Epithelial cell of esophagus (primary cell): Measurements from ENCODE around the gene SMAD7.

Source experiments
- DNase-seq: peaks from one replicate; pipeline ENCODE4 v3.0.0; 2010; ENCODE audit warnings: low read depth
- H3K4me3 ChIP-seq: 2 replicates; pipeline ENCODE4 v1.5.1; 2011; ENCODE audit warnings: mild to moderate bottlenecking, low read length, control low read depth
- TF ChIP-seq, protein P1 (sequence below): IDR thresholded peaks from 2 replicates; pipeline ENCODE4 v1.5.1; 2011; ENCODE audit warnings: low read depth, mild to moderate bottlenecking, low read length, control low read depth, inconsistent platforms; ENCODE audit not compliant: insufficient read depth; ENCODE audit errors: missing control alignments

The SMAD7 gene

DNA sequence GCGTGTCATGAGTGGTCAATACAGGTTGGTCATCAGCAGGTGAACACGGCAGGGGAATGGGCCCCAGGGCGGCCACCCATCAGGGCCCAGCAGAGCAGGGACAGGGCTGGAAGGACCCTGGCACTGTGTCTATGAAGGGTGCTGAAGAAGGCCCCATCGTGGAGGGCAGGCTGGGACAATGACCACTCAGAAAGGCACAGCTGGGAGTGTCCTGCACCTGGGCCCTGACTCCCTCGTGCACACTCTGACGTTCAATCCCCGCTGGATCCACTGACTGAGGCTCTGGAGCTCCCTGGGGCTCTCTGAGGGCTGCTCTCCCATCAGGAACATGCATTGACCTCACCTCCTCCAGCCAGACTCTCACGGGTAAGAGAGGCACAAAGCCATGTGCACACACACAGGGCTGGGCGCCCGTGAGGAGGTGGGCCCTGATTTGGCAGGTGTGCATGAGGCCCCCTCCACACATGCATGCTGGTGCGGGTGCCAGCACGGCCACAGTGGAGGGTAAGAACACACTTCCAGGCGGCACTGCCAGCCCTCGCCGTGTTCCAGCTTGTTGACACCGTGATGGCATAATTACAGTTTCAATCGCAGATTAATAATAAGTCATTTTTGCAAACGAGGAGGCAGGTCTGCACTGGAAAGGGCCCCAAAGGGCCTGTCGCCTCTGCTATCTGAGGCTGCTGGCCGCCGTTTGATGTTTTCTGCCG lies 58.5 kb downstream of the SMAD7 start:
- TF ChIP-seq, protein P1, sequence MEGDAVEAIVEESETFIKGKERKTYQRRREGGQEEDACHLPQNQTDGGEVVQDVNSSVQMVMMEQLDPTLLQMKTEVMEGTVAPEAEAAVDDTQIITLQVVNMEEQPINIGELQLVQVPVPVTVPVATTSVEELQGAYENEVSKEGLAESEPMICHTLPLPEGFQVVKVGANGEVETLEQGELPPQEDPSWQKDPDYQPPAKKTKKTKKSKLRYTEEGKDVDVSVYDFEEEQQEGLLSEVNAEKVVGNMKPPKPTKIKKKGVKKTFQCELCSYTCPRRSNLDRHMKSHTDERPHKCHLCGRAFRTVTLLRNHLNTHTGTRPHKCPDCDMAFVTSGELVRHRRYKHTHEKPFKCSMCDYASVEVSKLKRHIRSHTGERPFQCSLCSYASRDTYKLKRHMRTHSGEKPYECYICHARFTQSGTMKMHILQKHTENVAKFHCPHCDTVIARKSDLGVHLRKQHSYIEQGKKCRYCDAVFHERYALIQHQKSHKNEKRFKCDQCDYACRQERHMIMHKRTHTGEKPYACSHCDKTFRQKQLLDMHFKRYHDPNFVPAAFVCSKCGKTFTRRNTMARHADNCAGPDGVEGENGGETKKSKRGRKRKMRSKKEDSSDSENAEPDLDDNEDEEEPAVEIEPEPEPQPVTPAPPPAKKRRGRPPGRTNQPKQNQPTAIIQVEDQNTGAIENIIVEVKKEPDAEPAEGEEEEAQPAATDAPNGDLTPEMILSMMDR = no peak
- H3K4me3 ChIP-seq = no peak overlapping the region
- peak; percentile 65 for DNase-seq

DNA sequence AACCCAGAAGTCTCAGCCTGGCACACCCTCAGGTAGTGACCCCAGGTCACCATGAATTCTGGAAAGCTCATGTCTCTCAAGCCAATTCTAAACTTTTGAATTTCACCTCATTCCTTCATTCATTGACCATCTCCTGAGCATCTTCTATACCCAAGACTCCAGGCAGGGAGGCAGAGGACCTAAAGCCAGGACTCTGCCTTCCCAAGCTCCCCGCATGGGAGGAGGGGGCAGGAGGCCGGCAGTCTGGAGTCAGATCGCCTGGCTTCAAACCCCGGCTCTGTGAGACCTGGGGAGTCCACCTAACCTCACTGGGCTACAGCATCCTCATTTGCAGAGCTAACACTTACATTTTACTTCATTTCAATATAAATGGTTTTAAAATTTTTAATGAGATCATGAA lies 59.0 kb downstream of the SMAD7 start:
- no peak for DNase-seq
- H3K4me3 ChIP-seq = no peak overlapping the region
- TF ChIP-seq, protein P1 = no peak

DNA sequence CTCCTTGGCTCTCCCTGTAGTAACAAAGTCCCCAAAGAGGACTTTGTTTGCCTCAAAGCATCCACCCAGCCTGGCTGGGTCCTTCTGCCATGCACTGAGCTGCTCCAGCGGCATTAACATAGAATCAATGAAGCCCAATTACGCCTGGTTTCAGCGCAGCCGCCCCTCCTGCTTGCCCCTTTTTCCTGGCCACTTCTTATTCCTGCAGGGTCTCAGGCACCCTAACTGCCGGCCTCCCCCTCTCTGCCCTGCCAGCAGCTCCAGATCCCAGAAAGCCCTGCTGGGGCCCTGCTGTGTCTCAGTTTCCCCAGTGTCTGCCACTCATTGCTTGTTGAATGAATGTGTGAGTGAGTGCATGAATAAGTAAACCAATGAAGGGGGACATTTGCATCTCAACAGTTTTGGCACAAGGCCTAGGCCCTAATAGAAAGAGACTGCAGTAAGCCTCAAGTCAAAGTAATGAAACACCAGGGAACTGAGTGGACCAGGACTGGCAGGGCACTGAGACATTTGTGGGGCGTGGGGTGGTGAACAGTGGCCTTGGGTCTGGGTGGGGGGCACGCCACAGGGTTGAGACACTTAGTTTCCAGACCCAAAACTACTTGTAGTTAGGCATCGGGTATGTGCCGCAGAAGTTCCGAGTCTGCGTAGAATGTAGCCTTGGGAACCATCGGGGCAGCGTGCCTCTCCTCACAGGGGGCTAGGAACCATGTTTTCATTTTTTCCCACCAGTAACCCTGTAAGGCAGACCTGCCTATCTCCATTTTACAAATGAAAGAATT lies 60.6 kb downstream of the SMAD7 start:
- DNase-seq = no peak
- TF ChIP-seq, protein P1 = no peak
- H3K4me3 ChIP-seq = no peak overlapping the region

DNA sequence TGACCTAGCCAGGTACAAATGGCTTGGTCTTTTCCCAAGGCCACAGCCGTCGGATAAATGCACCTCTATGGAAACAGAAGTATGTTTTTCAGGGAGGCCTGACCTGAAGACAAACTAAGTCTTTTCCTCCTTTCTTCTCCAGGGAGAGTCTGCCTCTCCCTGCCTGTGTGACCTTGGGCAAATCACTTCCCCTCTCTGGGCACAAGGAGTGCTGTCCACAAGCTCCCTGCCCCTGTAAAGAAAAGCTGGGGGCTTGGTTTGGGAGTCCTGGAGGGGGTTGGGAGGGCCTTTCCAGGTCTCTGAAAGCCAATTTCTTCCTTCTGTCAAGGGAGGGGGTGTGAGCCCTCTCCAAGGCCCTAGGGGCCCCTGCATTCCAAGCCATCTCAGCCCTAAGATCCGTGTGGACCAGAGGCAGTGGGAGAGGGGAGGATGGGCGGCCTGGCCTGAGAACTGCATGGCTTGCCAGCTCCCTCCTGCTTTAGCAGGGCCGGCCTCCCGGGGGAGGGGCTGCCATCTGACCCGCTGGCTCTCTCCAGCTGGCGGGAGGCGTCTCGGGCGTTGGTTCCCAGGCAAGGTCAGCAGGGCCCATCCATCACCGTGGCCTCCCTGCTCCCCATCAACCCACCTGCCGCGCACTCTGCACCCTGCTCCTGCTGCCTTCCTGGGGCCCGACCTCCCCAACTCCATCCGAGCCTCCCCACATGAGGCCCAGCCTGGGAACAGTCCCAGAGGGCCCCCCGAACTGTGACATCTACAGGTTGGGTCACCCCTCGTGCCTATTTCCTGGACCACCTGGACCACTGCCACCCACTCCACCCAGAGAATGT lies 61.4 kb downstream of the SMAD7 start:
- no peak for DNase-seq
- H3K4me3 ChIP-seq = no peak overlapping the region
- TF ChIP-seq, protein P1 = no peak

DNA sequence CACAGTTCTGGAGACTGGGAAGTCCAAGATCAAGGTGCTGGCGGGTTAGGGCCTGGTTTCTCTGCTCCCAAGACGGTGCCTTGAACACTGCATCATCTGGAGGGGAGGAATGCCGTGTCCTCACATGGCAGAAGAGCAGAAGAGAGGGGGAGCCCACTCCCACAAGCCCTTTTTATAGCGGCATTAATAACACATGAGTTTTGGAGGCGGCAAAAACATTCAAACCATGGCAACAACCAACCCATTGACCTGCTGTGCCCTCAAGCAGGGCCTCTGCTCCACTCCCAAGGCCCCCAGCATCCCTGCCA lies 62.0 kb downstream of the SMAD7 start:
- no peak overlapping the region for H3K4me3 ChIP-seq
- no peak for DNase-seq
- TF ChIP-seq, protein P1 = no peak

DNA sequence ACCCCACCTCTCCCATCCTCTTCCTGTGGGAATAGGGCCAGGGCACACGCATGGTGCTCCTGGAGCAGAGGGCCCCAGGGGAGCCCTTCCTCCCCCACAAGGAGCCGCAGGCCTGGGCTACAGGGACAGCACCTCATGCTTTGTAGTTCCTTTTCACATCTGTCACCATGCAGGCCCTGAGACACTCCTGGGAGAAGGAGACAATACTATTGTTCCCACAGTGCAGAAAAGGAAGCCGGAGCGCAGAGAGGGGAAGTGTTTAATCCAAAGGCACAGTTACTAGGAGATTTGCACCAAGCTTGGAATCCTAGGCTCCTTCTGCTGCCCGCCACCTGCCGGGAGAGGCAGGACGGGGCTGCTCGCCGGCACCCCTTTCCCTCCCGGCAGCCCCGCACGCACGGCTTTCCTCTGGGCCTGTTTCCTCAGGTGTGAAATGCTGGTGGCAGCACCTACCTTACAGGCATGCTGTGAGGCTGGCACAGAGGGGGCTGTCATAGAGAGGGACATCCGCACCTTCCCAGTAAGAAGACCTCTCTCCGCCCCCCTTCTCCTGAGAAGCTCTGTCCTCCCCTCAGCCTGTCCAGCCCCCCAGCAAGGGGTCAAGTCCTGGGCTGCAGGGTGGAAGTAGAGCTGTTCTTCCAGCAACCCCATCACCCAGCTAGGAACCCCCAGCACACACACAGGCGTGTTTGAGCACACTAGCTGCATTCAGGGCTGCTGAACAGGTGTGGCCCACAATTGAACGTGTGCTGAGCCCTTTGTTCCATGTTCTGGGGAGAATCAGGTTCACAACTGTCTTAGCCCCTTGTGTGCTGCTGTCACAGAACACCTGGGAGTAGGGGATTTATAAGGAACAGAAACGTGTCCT lies 62.6 kb downstream of the SMAD7 start:
- TF ChIP-seq, protein P1 = no peak
- DNase-seq = no peak
- no peak overlapping the region for H3K4me3 ChIP-seq
